PFSK-1 (cell line): ENCODE results near the gene CACNB3.

Experiments
- POLR2AphosphoS5 ChIP-seq: IDR thresholded peaks from 2 replicates; pipeline ENCODE4 v1.6.1; 2012; ENCODE audit warnings: low read depth, mild to moderate bottlenecking, control low read depth, low read length, moderate library complexity
- REST ChIP-seq, 2 experiments: IDR thresholded peaks; 2 replicates each; pipeline versions ENCODE4 v1.6.1 to v1.8.0; 2011 to 2012; ENCODE audit warnings: low read depth in 2 of 2, low read length in 2 of 2, control low read depth in 1 of 2, inconsistent platforms in 1 of 2, mild to moderate bottlenecking in 1 of 2, moderate library complexity in 1 of 2; ENCODE audit not compliant: insufficient read depth in 1 of 2
- SIN3A ChIP-seq: IDR thresholded peaks from 2 replicates; pipeline ENCODE4 v1.6.1; 2012; ENCODE audit warnings: mild to moderate bottlenecking, low read length, moderate library complexity, borderline replicate concordance; ENCODE audit not compliant: insufficient read depth
- TAF1 ChIP-seq: IDR thresholded peaks from 2 replicates; pipeline ENCODE4 v1.6.1; 2012; ENCODE audit warnings: low read length, control low read depth, borderline replicate concordance; ENCODE audit not compliant: insufficient read depth

- TF ChIP-seq TAF1 (no peak), POLR2AphosphoS5 (no peak), SIN3A (no peak), REST (IDR thresholded peaks at IDR 0.05; ENCODE audit: insufficient read depth in 1 of 2, low read depth in 2 of 2, low read length in 2 of 2) (no peak)
Observed at GRCh38 chr12:48869191-48869590, 50.9 kb downstream of the CACNB3 start.
